ENCODE data around the gene EPHB2. TPM values are rescaled to one million over a fixed set of nuclear protein-coding genes. Genes with fewer than 3 reads are reported as not detected.

EPHB2 gene
- polyA plus RNA-seq, 2 of the 4 experiments (the other 2 are of a cell fraction): 13.0 to 35.3 TPM

DNA sequence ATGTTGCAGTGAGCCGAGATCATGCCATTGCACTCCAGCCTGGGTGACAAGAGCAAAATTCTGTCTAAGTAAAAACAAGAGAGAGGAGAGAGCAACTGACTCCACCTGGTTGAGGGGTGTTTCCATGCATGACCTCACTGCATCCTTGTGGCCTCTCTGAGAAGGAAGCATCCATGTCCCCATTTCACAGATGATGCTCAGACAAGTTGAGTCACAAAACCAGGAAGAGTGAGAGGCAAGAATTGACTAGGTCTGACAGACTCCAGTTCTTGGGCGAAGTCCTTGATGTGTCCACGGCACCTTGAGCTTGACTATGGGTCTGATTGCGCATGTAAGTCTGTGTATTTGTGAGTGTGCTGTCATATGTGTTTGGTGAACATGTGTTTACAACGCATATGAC lies 156.2 kb downstream of the EPHB2 start:
- ChIA-PET POLR2A (no interaction called here), CTCF (no interaction called here)
- H3K9me3 ChIP-seq: peaks cover 3% of the 10 kb centered on the region; the same call in 1 of the 3 replicates
- no peak overlapping the region for H3K27ac ChIP-seq
- peaks cover 3% of the 10 kb centered on the region; the same call in 2 of the 3 replicates for H3K4me1 ChIP-seq
- 96% methylated on average over 5 of the region's 5 CpGs for WGBS (ENCODE audit: missing lambda C conversion rate)
- no peak for ATAC-seq
- DNase-seq (ENCODE audit: low read depth in 1 of 2, low spot score in 1 of 2): no peak
- FAIRE-seq: no peak
- TF ChIP-seq ZSCAN20 (CRISPR knock-in tag; IDR thresholded peaks at IDR 0.05) (no peak), TP53 (CRISPR knock-in tag; IDR thresholded peaks at IDR 0.05) (no peak), POLR2A (IDR thresholded peaks at IDR 0.05; ENCODE audit: low read length) (no peak), POLR2AphosphoS2 (conservative IDR thresholded peaks at IDR 0.05; ENCODE audit: low read length) (no peak), HOXA7 (CRISPR knock-in tag; IDR thresholded peaks at IDR 0.05) (no peak), FOXS1 (CRISPR knock-in tag; IDR thresholded peaks at IDR 0.05) (no peak), ZC3H11A (IDR thresholded peaks at IDR 0.05) (no peak), EHMT2 (IDR thresholded peaks at IDR 0.05; ENCODE audit: low read depth) (no peak)
- TF ChIP-seq, protein P1, sequence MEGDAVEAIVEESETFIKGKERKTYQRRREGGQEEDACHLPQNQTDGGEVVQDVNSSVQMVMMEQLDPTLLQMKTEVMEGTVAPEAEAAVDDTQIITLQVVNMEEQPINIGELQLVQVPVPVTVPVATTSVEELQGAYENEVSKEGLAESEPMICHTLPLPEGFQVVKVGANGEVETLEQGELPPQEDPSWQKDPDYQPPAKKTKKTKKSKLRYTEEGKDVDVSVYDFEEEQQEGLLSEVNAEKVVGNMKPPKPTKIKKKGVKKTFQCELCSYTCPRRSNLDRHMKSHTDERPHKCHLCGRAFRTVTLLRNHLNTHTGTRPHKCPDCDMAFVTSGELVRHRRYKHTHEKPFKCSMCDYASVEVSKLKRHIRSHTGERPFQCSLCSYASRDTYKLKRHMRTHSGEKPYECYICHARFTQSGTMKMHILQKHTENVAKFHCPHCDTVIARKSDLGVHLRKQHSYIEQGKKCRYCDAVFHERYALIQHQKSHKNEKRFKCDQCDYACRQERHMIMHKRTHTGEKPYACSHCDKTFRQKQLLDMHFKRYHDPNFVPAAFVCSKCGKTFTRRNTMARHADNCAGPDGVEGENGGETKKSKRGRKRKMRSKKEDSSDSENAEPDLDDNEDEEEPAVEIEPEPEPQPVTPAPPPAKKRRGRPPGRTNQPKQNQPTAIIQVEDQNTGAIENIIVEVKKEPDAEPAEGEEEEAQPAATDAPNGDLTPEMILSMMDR (IDR thresholded peaks at IDR 0.05): no peak
- TF ChIP-seq, protein P2, sequence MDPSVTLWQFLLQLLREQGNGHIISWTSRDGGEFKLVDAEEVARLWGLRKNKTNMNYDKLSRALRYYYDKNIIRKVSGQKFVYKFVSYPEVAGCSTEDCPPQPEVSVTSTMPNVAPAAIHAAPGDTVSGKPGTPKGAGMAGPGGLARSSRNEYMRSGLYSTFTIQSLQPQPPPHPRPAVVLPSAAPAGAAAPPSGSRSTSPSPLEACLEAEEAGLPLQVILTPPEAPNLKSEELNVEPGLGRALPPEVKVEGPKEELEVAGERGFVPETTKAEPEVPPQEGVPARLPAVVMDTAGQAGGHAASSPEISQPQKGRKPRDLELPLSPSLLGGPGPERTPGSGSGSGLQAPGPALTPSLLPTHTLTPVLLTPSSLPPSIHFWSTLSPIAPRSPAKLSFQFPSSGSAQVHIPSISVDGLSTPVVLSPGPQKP (IDR thresholded peaks at IDR 0.05; ENCODE audit: low read depth, low read length): no peak
- TF ChIP-seq, protein P3, sequence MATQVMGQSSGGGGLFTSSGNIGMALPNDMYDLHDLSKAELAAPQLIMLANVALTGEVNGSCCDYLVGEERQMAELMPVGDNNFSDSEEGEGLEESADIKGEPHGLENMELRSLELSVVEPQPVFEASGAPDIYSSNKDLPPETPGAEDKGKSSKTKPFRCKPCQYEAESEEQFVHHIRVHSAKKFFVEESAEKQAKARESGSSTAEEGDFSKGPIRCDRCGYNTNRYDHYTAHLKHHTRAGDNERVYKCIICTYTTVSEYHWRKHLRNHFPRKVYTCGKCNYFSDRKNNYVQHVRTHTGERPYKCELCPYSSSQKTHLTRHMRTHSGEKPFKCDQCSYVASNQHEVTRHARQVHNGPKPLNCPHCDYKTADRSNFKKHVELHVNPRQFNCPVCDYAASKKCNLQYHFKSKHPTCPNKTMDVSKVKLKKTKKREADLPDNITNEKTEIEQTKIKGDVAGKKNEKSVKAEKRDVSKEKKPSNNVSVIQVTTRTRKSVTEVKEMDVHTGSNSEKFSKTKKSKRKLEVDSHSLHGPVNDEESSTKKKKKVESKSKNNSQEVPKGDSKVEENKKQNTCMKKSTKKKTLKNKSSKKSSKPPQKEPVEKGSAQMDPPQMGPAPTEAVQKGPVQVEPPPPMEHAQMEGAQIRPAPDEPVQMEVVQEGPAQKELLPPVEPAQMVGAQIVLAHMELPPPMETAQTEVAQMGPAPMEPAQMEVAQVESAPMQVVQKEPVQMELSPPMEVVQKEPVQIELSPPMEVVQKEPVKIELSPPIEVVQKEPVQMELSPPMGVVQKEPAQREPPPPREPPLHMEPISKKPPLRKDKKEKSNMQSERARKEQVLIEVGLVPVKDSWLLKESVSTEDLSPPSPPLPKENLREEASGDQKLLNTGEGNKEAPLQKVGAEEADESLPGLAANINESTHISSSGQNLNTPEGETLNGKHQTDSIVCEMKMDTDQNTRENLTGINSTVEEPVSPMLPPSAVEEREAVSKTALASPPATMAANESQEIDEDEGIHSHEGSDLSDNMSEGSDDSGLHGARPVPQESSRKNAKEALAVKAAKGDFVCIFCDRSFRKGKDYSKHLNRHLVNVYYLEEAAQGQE (IDR thresholded peaks at IDR 0.05): no peak
- TF ChIP-seq, protein P4, sequence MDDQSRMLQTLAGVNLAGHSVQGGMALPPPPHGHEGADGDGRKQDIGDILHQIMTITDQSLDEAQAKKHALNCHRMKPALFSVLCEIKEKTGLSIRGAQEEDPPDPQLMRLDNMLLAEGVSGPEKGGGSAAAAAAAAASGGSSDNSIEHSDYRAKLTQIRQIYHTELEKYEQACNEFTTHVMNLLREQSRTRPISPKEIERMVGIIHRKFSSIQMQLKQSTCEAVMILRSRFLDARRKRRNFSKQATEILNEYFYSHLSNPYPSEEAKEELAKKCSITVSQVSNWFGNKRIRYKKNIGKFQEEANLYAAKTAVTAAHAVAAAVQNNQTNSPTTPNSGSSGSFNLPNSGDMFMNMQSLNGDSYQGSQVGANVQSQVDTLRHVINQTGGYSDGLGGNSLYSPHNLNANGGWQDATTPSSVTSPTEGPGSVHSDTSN (IDR thresholded peaks at IDR 0.05): no peak
- H3K4me3 ChIP-seq: no peak overlapping the region
- no peak overlapping the region for H3K4me2 ChIP-seq

DNA sequence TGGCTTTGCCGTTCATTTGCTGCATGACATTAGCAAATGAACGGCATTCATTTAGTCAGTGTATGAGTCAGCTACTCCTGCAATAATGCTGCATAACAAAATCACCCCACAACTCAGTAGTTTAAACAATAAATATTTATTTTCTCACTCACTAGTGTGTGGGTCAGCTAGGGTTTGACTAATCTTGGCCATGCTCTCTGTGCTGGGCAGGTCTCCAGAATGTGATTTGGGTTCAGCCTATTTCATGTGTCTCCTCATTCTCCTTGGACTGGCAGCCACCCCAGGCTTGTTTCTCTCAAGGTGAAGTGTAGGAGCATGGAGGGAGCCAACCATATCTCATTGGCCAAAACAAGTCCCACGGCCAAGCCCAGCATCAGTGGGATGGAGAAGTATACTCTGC lies 157.7 kb downstream of the EPHB2 start:
- TF ChIP-seq ZFP36 (IDR thresholded peaks at IDR 0.05; ENCODE audit: borderline replicate concordance, partially characterized antibody) (no peak), KDM5A (IDR thresholded peaks at IDR 0.05) (no peak), TFCP2L1 (CRISPR knock-in tag; IDR thresholded peaks at IDR 0.05) (no peak)
- TF ChIP-seq, protein P5, sequence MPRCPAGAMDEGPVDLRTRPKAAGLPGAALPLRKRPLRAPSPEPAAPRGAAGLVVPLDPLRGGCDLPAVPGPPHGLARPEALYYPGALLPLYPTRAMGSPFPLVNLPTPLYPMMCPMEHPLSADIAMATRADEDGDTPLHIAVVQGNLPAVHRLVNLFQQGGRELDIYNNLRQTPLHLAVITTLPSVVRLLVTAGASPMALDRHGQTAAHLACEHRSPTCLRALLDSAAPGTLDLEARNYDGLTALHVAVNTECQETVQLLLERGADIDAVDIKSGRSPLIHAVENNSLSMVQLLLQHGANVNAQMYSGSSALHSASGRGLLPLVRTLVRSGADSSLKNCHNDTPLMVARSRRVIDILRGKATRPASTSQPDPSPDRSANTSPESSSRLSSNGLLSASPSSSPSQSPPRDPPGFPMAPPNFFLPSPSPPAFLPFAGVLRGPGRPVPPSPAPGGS (IDR thresholded peaks at IDR 0.05): no peak
- FAIRE-seq (no peak), ATAC-seq (no peak), DNase-seq (ENCODE audit: low read depth in 1 of 2, low spot score in 1 of 2) (no peak)
- no peak overlapping the region for H3K4me3 ChIP-seq
- 96% methylated on average over 3 of the region's 3 CpGs for WGBS (ENCODE audit: missing lambda C conversion rate)
- CTCF ChIA-PET: interaction anchor here (1.0 kb wide), 1 partner anchor 164 kb away, joined by 3 read pairs; no protein-coding TSS in a partner anchor
- H3K9me3 ChIP-seq: peaks cover 3% of the 10 kb centered on the region; the same call in 1 of the 3 replicates
- no peak overlapping the region for H3K4me2 ChIP-seq
- H3K4me1 ChIP-seq: no peaks in the 10 kb centered on the region
- POLR2A ChIA-PET: no interaction called here
- no peak overlapping the region for H3K27ac ChIP-seq
